IMR-90 (cell line): ENCODE measurements around the gene HOXA13. TPM values are rescaled to one million over a fixed set of nuclear protein-coding genes. Genes with fewer than 3 reads are reported as not detected.

ENCODE experiments used
- ATAC-seq: fragments of 200-7000 bp; cut with Tn5 transposase; 2 replicates; pipeline ENCODE4 v1.9.1; 2020; ENCODE audit warnings: low read depth, mild to moderate bottlenecking, moderate library complexity
- BruUV-seq: library from RNA; stranded (reverse); fragments of 400-500 nt; replicated peaks from 2 replicates; lab custom pipeline; 2021; lab: Mats Ljungman, UMichigan
- CTCF ChIA-PET: fragments of 300-600 bp; formaldehyde crosslinking; extraction: SDS; loops from one replicate; lab custom pipeline; 2021; ENCODE audit warnings: antibody characterized with exemption; lab: Yijun Ruan, JAX
- POLR2A ChIA-PET: fragments of 300-600 bp; sonication (Branson Sonifier 250); formaldehyde crosslinking; loops from one replicate; lab custom pipeline; 2022; ENCODE audit warnings: antibody characterized with exemption; ENCODE audit not compliant: unreplicated experiment; lab: Charles Lee
- DNase-seq: peaks from one replicate; pipeline ENCODE4 v3.0.0; 2013
- H2AFZ ChIP-seq: replicated peaks from 2 replicates; pipeline ENCODE3; 2013; ENCODE audit warnings: low read length, mild to moderate bottlenecking; ENCODE audit not compliant: poor library complexity
- H2AK5ac ChIP-seq: 2 replicates; pipeline ENCODE4 v1.6.1; 2013; ENCODE audit warnings: low read depth, low read length, inconsistent platforms
- H2AK9ac ChIP-seq: replicated peaks from 2 replicates; pipeline ENCODE3; 2013; ENCODE audit warnings: mild to moderate bottlenecking, low read depth, low read length, moderate library complexity; ENCODE audit not compliant: poor library complexity
- H2BK120ac ChIP-seq: 2 replicates; pipeline ENCODE4 v1.6.1; 2013; ENCODE audit warnings: low read depth, low read length, inconsistent platforms
- H2BK15ac ChIP-seq: 3 replicates; pipeline ENCODE4 v1.6.1; 2013; ENCODE audit warnings: low read depth, low read length, inconsistent platforms
- H2BK20ac ChIP-seq: 2 replicates; pipeline ENCODE4 v1.6.1; 2013; ENCODE audit warnings: low read depth, mild to moderate bottlenecking, inconsistent platforms, low read length, moderate library complexity
- H2BK5ac ChIP-seq: 2 replicates; pipeline ENCODE4 v1.6.1; 2013; ENCODE audit warnings: mild to moderate bottlenecking, low read depth, low read length, inconsistent platforms; ENCODE audit not compliant: poor library complexity, severe bottlenecking
- H3K14ac ChIP-seq: replicated peaks from 2 replicates; pipeline ENCODE4 v1.6.1; 2013; ENCODE audit warnings: low read depth, low read length, inconsistent platforms
- H3K18ac ChIP-seq: 2 replicates; pipeline ENCODE4 v1.6.1; 2013; ENCODE audit warnings: low read depth, low read length, control low read depth
- H3K23ac ChIP-seq: 2 replicates; pipeline ENCODE4 v1.6.1; 2013; ENCODE audit warnings: low read depth, low read length, inconsistent platforms
- H3K27ac ChIP-seq: 2 replicates; pipeline ENCODE4 v1.5.1; 2013; ENCODE audit warnings: mild to moderate bottlenecking, control low read depth, low read length; ENCODE audit not compliant: insufficient read depth
- H3K27me3 ChIP-seq: 2 replicates; pipeline ENCODE4 v1.6.1; 2013; ENCODE audit warnings: low read length; ENCODE audit not compliant: control insufficient read depth, insufficient read depth
- H3K36me3 ChIP-seq: 2 replicates; pipeline ENCODE4 v1.6.1; 2013; ENCODE audit warnings: low read length, mixed read lengths; ENCODE audit not compliant: control insufficient read depth, insufficient read depth
- H3K4ac ChIP-seq: 2 replicates; pipeline ENCODE4 v1.6.1; 2013; ENCODE audit warnings: low read depth, low read length, inconsistent platforms
- H3K4me1 ChIP-seq: 2 replicates; pipeline ENCODE4 v1.6.1; 2013; ENCODE audit warnings: low read length, mixed read lengths; ENCODE audit not compliant: control insufficient read depth, insufficient read depth
- H3K4me2 ChIP-seq: 2 replicates; pipeline ENCODE4 v1.6.1; 2013; ENCODE audit warnings: low read depth, mild to moderate bottlenecking, control low read depth, low read length, moderate library complexity
- H3K4me3 ChIP-seq: 2 replicates; pipeline ENCODE4 v1.5.1; 2013; ENCODE audit warnings: low read depth, mild to moderate bottlenecking, control low read depth, low read length, moderate library complexity; ENCODE audit not compliant: insufficient read depth
- H3K56ac ChIP-seq: 2 replicates; pipeline ENCODE4 v1.6.1; 2013; ENCODE audit warnings: low read length, inconsistent platforms; ENCODE audit not compliant: insufficient read depth; ENCODE audit errors: extremely low read depth
- H3K79me1 ChIP-seq, 2 experiments: 2 replicates each; pipeline ENCODE4 v1.6.1; 2013; ENCODE audit warnings: low read length in 2 of 2, inconsistent platforms in 1 of 2, low read depth in 1 of 2
- H3K9ac ChIP-seq: 2 replicates; pipeline ENCODE4 v1.6.1; 2013; ENCODE audit warnings: low read depth, low read length, control low read depth
- H3K9me1 ChIP-seq: 2 replicates; pipeline ENCODE4 v1.6.1; 2013; ENCODE audit warnings: low read length, inconsistent platforms; ENCODE audit not compliant: insufficient read depth
- H3K9me3 ChIP-seq: 2 replicates; pipeline ENCODE4 v1.6.1; 2013; ENCODE audit warnings: low read length; ENCODE audit not compliant: control insufficient read depth, insufficient read depth
- H4K20me1 ChIP-seq: 2 replicates; pipeline ENCODE4 v1.6.1; 2013; ENCODE audit warnings: low read length, inconsistent platforms; ENCODE audit not compliant: insufficient read depth
- H4K5ac ChIP-seq: 2 replicates; pipeline ENCODE4 v1.6.1; 2013; ENCODE audit warnings: mild to moderate bottlenecking, low read depth, low read length, control low read depth
- H4K8ac ChIP-seq, 2 experiments: 2 replicates each; pipeline ENCODE4 v1.6.1; 2013; ENCODE audit warnings: low read depth in 2 of 2, low read length in 2 of 2, control low read depth in 1 of 2, inconsistent platforms in 1 of 2
- H4K91ac ChIP-seq: 2 replicates; pipeline ENCODE4 v1.6.1; 2013; ENCODE audit warnings: low read depth, low read length, inconsistent platforms; ENCODE audit not compliant: insufficient read depth
- CTCF ChIP-seq: conservative IDR thresholded peaks from 2 replicates; pipeline ENCODE4 v1.5.1; 2012; ENCODE audit warnings: mild to moderate bottlenecking, low read depth, low read length, improper control_type of control experiment
- SMC3 ChIP-seq: fragments of 150-350 bp; IDR thresholded peaks from 2 replicates; pipeline ENCODE4 v1.6.1; 2016; ENCODE audit warnings: low read depth, mild to moderate bottlenecking, antibody characterized with exemption, low read length, moderate library complexity
- WGBS, 2 experiments: methylation state at CpG; one replicate each; pipeline versions ENCODE4 v1.1.5 to v1.1.7; 2013; ENCODE audit warnings: missing lambda C conversion rate in 2 of 2; ENCODE audit not compliant: insufficient read length in 1 of 2; ENCODE audit errors: extremely low coverage in 2 of 2; 5-methylcytosine and 5-hydroxymethylcytosine counted together
- dilution Hi-C: fragments of 300-500 bp; cut with HindIII; formaldehyde crosslinking; loops from one replicate; pipeline ENCODE4 v1.14.3; 2018; ENCODE audit warnings: low sequenced_read_pairs; ENCODE audit not compliant: unreplicated experiment
- in situ Hi-C: fragments of 300-500 bp; cut with MboI; formaldehyde crosslinking; loops from 3 replicates; pipeline ENCODE4 v1.14.3; 2019; ENCODE audit warnings: low sequenced_read_pairs, inconsistent platforms, mixed read lengths
- intact Hi-C: fragments of 100-400 bp; cut with micrococcal nuclease; formaldehyde crosslinking; loops from 2 replicates; pipeline ENCODE4 v1.10.0; 2022
- polyA plus RNA-seq, 3 experiments: library from polyadenylated mRNA; depleted of rRNA; stranded (reverse); fragments of >200 nt; gene quantifications; 2 replicates each; pipeline ENCODE4 v1.2.3, GENCODE V29; 2012; ENCODE audit warnings: low replicate concordance in 1 of 3
- total RNA-seq: library from RNA; depleted of rRNA; stranded (reverse); fragments of >200 nt; gene quantifications from 2 replicates; pipeline ENCODE4 v1.2.3, GENCODE V29; 2012

HOXA13 gene
- total and polyA plus RNA-seq, 2 of the 4 experiments (the other 2 are of a cell fraction), result not detected

- in situ Hi-C loops, result no loop called here
- 20% methylated on average over 1 of the region's 23 CpGs; no CpG with 5 or more reads in 1 of the 2 experiments for WGBS, 2 experiments
- no peak overlapping the region for H3K4me2 ChIP-seq
These were observed 49.2 kb upstream of the HOXA13 start for GRCh38 chr7:27248911-27249723.

More at GRCh38 chr7:27248911-27249723, 49.2 kb upstream of the HOXA13 start:
- Histone ChIP-seq H2BK5ac (no peak overlapping the region), H3K9me3 (peaks cover 21% of the 10 kb centered on the region), H2AK9ac (no peak overlapping the region), H3K79me1 (no peaks in the 10 kb centered on the region), H3K27ac (no peak overlapping the region), H2BK15ac (no peak overlapping the region), H2BK20ac (no peak overlapping the region), H3K56ac (no peak overlapping the region), H3K14ac (no peak overlapping the region), H4K20me1 (no peaks in the 10 kb centered on the region), H3K23ac (no peak overlapping the region), H3K9ac (no peak overlapping the region), H3K27me3 (peaks cover 98% of the 10 kb centered on the region), H2AFZ (no peak overlapping the region), H3K4me1 (no peaks in the 10 kb centered on the region; the same call in 1 of the 2 replicates), H4K8ac (no peak overlapping the region), H2BK120ac (no peak overlapping the region), H3K4me3 (no peak overlapping the region), H3K4ac (no peak overlapping the region), H4K91ac (no peak overlapping the region), H3K18ac (no peak overlapping the region), H4K5ac (no peak overlapping the region), H3K36me3 (no peaks in the 10 kb centered on the region), H3K9me1 (no peaks in the 10 kb centered on the region), H2AK5ac (no peak overlapping the region)
- DNase-seq (no peak), ATAC-seq (no peak)
- intact Hi-C loops (no loop called here), dilution Hi-C loops (no loop called here)
- no TSS peak for BruUV-seq
- TF ChIP-seq CTCF (no peak), SMC3 (no peak)
- CTCF ChIA-PET, result interaction anchor here (0.7 kb wide), 1 partner anchor 79 kb away, joined by 3 read pairs; no protein-coding TSS in a partner anchor
- POLR2A ChIA-PET, result no interaction called here
